Endothelial cell of hepatic sinusoid (primary cell): ENCODE measurements around the gene DLX2.
"Not testable (repeated sequence)": the region's sequence is repeated elsewhere in the genome, so short reads cannot be mapped to it uniquely, and the experiment has no call there.

Experiments used
- in situ Hi-C: cut with HindIII; loops from 2 replicates; pipeline ENCODE4 v1.10.0; 2017; ENCODE audit warnings: low sequenced_read_pairs

Gene DLX2

GRCh38 chr2:172102391-172103359 lies at the start of gene DLX2:
Gene DLX2, minus strand, starts transcription at chr2:172102900. Its CDS starts 362 bp downstream, at chr2:172102538.
- in situ Hi-C loops = loop anchor here (25.0 kb wide), 1 partner anchor 290 kb away; no protein-coding TSS in a partner anchor

DNA sequence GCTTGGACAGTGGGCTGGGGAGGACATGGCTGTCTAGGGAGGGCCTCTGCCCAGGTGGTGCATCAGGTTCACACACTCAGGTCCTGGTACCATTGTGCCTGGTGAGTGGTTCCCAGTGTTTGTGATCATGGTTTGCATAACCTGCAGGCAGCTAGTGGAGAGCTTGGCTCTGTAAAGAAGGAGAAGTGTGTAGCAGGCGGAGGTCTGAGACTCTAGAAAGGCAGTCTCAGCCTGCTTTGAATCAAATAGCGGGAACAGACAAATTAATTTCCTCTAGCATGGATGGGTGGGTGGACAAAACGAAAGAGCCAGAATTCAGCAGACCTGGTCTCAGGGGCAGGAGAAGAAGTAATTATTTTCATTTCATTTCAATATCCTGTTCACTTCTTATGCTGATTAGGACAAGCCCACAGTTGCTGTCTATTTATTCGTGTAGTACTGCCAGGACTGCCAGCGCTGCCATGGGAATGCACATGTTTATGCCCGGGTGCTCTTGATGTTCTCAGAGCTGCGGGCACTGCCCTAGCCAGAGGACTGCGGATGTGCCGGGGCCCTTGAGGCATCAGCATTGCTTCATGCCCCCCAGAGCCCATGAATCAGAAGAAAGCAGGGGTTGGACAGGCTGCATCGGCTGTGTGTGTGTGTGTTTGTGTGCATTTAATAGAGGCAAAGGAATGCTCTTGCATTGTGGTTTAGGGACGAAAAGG lies 45.4 kb upstream of the DLX2 start:
- in situ Hi-C loops = no loop called here

DNA sequence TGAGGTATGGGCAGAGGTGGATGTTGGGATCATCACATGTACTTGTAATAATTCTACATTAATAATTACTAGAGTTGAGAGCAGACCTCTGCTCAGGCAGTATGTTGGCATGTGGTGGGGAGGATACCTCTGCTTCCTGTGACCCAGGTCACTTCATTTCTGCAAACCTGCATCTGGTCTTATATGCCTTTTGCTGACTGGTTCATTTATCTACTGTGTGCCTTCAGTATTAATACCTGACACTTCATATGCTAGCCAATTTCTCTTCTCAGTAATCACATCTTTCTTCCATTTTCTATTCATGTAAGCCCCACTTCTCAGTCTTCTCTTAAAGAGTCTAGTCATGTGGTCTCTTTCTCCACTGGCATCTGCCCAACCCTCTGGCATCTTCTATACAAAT lies 41.1 kb upstream of the DLX2 start:
- in situ Hi-C loops = no loop called here

- in situ Hi-C loops = not testable (repeated sequence)
Observed at GRCh38 chr2:172138727-172139126, 36.0 kb upstream of the DLX2 start.

- in situ Hi-C loops = no loop called here
Observed at GRCh38 chr2:172137943-172138342, 35.2 kb upstream of the DLX2 start.

DNA sequence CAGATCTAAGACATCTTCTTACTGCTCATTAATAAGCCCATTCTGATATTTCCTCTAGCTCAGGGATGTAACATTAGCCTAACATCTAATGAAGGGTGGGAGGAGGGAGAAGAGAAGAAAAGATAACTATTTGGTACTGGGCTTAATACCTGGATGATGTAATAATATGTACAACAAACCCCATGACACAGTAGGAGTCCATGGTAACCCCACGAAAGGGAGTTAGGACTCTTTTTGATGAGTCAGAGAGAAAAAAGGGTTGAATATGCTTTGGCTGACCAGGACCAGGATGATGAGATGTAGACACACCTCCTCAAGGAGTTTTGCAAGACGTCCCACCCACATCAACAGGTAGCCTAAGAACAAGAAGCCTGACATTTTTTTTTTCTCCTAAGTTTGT lies 34.4 kb upstream of the DLX2 start:
- in situ Hi-C loops = no loop called here

- in situ Hi-C loops = no loop called here
Observed at GRCh38 chr2:172135446-172135845, 32.7 kb upstream of the DLX2 start.

GRCh38 chr2:172134270-172134669 lies 31.6 kb upstream of the DLX2 start:
- in situ Hi-C loops = no loop called here

- in situ Hi-C loops = no loop called here
Observed at GRCh38 chr2:172131713-172132555, 29.2 kb upstream of the DLX2 start.

- in situ Hi-C loops = no loop called here
Observed at GRCh38 chr2:172129404-172129803, 26.7 kb upstream of the DLX2 start.

DNA sequence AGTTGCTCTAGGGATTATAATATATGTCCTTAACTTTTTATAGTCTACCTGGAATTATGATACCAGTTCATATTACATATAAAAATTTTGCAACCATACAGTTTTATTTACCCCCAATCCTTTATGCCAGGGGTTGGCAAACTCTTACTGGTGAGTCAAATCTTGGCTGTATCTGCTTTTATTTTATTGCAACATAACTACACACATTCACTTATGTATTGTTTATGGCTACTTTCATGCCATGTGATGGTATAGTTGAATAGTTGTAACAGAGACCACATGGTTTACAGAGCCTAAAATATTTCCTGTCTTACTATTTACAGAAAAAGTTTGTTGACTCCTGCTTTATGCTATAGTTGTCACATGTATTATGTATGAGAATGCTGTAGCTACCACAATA lies 25.8 kb upstream of the DLX2 start:
- in situ Hi-C loops = no loop called here

GRCh38 chr2:172120118-172120517 lies 17.4 kb upstream of the DLX2 start:
- in situ Hi-C loops = loop anchor here (25.0 kb wide), 1 partner anchor 308 kb away; no protein-coding TSS in a partner anchor

DNA sequence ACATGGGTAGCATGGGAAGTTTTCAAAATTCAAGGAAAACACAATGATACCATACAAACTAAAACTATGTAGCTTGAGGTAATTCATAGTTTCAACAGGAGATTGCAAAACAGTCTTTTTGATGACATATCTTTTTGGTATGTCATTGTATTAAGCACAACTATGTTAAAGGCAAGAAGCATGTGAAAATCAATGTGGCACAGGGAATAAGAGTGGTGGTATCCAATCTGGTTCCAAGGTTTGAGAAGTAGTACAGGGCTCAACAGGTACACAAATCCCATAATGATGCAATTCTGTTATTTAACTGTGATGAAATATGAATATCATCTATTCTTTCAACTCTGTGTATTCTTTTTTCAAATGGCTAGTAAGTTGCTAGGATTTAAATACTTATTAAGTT lies 16.4 kb upstream of the DLX2 start:
- in situ Hi-C loops = loop anchor here (25.0 kb wide), 1 partner anchor 307 kb away; no protein-coding TSS in a partner anchor

DNA sequence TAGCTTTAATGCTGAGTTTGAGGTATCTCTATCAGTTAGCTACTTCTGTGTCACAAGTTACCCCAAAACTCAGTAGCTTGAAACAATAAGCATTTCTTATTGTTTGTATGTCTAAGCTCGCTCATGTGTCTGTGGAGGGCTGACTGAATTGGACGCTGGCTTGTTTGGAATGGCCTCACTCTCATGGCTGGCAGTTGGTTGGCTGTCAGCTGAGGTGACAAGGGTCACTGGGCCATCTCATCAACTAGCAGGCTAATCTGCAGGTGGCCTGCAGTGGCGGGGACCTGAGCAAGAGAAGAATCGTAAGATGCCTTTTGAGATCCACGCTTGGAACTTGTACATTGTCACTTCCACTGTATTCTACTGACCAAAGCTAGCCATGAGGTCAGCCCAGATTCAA lies 13.4 kb upstream of the DLX2 start:
- in situ Hi-C loops = loop anchor here (25.0 kb wide), 1 partner anchor 304 kb away; no protein-coding TSS in a partner anchor

DNA sequence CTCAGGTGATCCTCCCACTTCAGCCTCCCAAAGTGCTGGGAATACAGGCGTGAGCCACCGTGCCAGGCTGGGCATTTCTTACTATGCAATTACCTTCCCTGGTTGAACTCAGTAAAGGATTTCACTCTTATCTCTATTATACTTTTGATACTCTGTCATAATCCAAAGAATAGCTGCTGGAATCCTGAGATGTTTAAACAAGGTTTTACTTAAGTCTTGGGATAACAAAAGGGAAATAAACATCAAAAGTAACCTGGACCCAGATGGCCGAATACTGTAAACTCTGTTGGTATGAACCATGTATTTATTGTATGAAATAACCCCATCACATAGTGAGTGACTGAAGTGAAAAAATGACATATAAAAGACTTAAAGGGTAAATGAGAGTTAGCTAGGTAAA lies 11.9 kb upstream of the DLX2 start:
- in situ Hi-C loops = loop anchor here (25.0 kb wide), 1 partner anchor 302 kb away; no protein-coding TSS in a partner anchor

DNA sequence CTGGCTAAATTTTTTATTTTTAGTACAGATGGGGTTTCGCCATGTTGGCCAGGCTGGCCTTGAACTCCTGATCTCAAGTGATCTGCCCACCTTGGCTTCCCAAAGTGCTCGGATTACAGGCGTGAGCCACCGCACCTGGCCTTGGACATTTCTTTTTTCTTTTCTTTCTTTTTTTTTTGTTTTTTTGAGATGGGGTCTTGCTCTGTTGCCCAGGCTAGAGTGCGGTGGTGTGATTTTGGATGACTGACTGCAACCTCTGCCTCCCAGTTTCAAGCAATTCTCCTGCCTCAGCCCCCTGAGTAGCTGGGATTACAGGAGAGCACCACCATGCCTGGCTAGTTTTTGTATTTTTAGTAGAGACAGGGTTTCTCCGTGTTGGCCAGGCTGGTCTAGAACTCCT lies 11.5 kb upstream of the DLX2 start:
- in situ Hi-C loops = loop anchor here (25.0 kb wide), 1 partner anchor 302 kb away; no protein-coding TSS in a partner anchor

- in situ Hi-C loops = loop anchor here (25.0 kb wide), 1 partner anchor 301 kb away; no protein-coding TSS in a partner anchor
Observed at GRCh38 chr2:172113617-172114016, 10.9 kb upstream of the DLX2 start.

DNA sequence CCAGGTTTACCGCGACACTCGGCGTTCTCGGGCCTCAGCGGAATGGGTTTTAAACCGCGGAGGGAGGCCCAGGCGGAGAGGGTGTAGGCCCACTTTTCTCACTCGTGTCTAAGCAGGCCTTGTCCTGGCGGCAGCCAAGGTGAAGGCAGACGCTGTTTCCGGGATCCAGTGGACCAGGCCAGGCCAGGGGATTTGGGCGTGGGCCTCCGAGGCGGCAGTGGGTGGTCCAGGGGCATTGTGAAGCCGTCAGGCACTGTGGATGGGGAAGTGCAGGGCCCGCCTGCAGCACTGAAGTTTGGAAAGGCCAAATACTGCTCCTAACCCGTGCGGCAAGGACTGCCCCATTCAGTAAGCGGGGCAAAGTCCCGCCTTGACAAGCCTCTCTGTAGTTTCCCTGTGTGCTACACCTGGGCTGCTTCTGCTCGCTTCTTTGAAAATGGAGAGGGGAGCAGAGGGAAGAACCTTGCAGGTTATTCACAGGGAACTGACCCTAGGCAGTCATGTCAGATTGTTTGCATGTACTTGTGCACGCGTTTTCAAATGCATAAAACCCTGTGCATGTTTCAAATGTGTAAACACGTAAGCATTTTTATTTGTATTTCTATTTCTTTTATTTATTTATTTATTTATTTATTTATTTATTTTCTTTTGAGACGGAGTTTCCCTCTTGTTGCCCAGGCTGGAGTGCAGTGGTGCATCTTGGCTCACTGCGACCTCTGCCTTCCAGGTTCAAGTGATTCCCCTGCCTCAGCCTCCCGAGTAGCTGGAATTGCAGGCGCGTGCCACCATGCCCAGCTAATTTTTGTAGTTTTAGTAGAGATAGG lies 7.5 kb upstream of the DLX2 start:
- in situ Hi-C loops = loop anchor here (25.0 kb wide), 1 partner anchor 298 kb away; no protein-coding TSS in a partner anchor

DNA sequence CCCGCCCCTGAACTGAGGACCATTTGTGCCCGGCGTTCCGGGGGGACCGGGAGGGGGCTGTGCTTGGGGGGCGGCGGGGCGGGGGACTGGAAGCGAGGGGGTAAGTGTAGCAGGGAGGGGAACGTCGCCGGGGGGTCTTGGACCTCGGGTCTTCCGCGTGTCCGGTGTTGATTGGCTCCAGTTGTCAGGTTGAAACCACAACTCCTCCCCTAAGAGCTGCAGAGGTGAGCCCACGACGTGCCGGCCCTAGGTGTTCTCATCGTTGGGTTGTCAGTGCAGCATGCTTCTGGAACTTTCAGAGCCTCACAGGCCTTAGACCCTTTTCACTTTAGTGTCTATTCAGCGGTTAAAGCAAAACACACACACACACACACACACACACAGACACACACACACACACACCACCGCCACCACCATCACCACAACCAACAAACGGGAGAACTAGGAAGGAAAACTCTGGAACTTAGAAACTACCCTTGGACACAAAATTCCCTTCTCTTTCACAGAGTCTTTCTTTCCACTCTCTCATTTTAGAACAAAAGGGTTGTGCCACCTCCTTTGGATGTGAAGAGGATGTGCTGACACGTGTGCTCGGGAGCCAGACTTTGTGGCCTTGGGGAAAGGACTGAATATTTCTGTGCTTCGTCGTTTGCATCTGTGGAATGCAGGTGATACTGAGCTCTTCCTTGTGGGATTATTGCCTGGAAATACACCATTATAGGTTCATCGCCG lies 6.7 kb upstream of the DLX2 start:
- in situ Hi-C loops = loop anchor here (25.0 kb wide), 1 partner anchor 297 kb away; no protein-coding TSS in a partner anchor
